GM06990 (cell line): ENCODE data around the gene MMP11.

Experiments used
- DNase-seq: peaks from one replicate; pipeline ENCODE4 v3.0.0-alpha.2; 2011; ENCODE audit not compliant: insufficient read length; ENCODE audit errors: extremely low read depth
- H3K27me3 ChIP-seq: replicated peaks from 2 replicates; pipeline ENCODE4 v1.6.0; 2011; ENCODE audit warnings: low read length; ENCODE audit not compliant: control insufficient read depth, insufficient read depth
- H3K36me3 ChIP-seq: 2 replicates; pipeline ENCODE4 v1.5.1; 2011; ENCODE audit warnings: low read length; ENCODE audit not compliant: control insufficient read depth, insufficient read depth
- H3K4me3 ChIP-seq: replicated peaks from 2 replicates; pipeline ENCODE4 v1.5.1; 2011; ENCODE audit warnings: low read depth, mild to moderate bottlenecking, control low read depth, low read length
- CTCF ChIP-seq: IDR thresholded peaks from 2 replicates; pipeline ENCODE4 v1.5.1; 2011; ENCODE audit warnings: low read length, control low read depth, mild to moderate bottlenecking, inconsistent platforms; ENCODE audit not compliant: insufficient read depth, poor library complexity, severe bottlenecking

Gene MMP11

GRCh38 chr22:23791738-23792645 is 19.3 kb downstream of the MMP11 start:
- DNase-seq, result no peak
- Histone ChIP-seq H3K27me3 (no peaks in the 10 kb centered on the region), H3K36me3 (peaks cover 17% of the 10 kb centered on the region), H3K4me3 (no peak overlapping the region)
- TF ChIP-seq CTCF, result no peak

GRCh38 chr22:23793326-23793725 is 20.7 kb downstream of the MMP11 start:
- no peaks in the 10 kb centered on the region for H3K27me3 ChIP-seq
- no peak for DNase-seq
- no peak for TF ChIP-seq CTCF
- peaks cover 19% of the 10 kb centered on the region for H3K36me3 ChIP-seq
- no peak overlapping the region for H3K4me3 ChIP-seq

- no peaks in the 10 kb centered on the region for H3K27me3 ChIP-seq
- no peak for TF ChIP-seq CTCF
- no peak for DNase-seq
- H3K4me3 ChIP-seq, result no peak overlapping the region
- H3K36me3 ChIP-seq, result peaks cover 22% of the 10 kb centered on the region
Observed at GRCh38 chr22:23796461-23796860, 23.8 kb downstream of the MMP11 start.

- DNase-seq, result peak; percentile 80
- no peak for TF ChIP-seq CTCF
- Histone ChIP-seq H3K36me3 (peaks cover 16% of the 10 kb centered on the region), H3K4me3 (no peak overlapping the region), H3K27me3 (no peaks in the 10 kb centered on the region)
Observed at GRCh38 chr22:23800297-23801237, 27.9 kb downstream of the MMP11 start.

- no peak for TF ChIP-seq CTCF
- peaks cover 15% of the 10 kb centered on the region for H3K36me3 ChIP-seq
- no peak for DNase-seq
- H3K27me3 ChIP-seq, result no peaks in the 10 kb centered on the region
- H3K4me3 ChIP-seq, result no peak overlapping the region
Observed at GRCh38 chr22:23801238-23801821, 28.7 kb downstream of the MMP11 start.
